HUES6 (cell line): Measurements from ENCODE around the gene AMN1.
"Not testable (repeated sequence)": the region's sequence is repeated elsewhere in the genome, so short reads cannot be mapped to it uniquely, and the experiment has no call there.

Experiments used
- H3K27ac ChIP-seq: 2 replicates; pipeline ENCODE4 v1.7.0; 2013; ENCODE audit warnings: low read depth, mild to moderate bottlenecking, low read length, inconsistent platforms
- H3K27me3 ChIP-seq: 2 replicates; pipeline ENCODE4 v1.6.1; 2013; ENCODE audit warnings: low read length; ENCODE audit not compliant: control insufficient read depth, insufficient read depth
- H3K36me3 ChIP-seq: 2 replicates; pipeline ENCODE4 v1.6.1; 2013; ENCODE audit warnings: low read length; ENCODE audit not compliant: control insufficient read depth, insufficient read depth
- H3K4me1 ChIP-seq: 2 replicates; pipeline ENCODE4 v1.6.1; 2013; ENCODE audit warnings: low read length; ENCODE audit not compliant: control insufficient read depth, insufficient read depth
- H3K4me3 ChIP-seq: 2 replicates; pipeline ENCODE4 v1.5.1; 2013; ENCODE audit warnings: low read depth, low read length
- H3K9ac ChIP-seq: one replicate; pipeline ENCODE4 v1.6.1; 2013; ENCODE audit warnings: mild to moderate bottlenecking, low read length
- H3K9me3 ChIP-seq: 2 replicates; pipeline ENCODE4 v1.6.1; 2013; ENCODE audit warnings: low read depth, low read length; ENCODE audit not compliant: control insufficient read depth, insufficient read depth

The AMN1 gene

DNA sequence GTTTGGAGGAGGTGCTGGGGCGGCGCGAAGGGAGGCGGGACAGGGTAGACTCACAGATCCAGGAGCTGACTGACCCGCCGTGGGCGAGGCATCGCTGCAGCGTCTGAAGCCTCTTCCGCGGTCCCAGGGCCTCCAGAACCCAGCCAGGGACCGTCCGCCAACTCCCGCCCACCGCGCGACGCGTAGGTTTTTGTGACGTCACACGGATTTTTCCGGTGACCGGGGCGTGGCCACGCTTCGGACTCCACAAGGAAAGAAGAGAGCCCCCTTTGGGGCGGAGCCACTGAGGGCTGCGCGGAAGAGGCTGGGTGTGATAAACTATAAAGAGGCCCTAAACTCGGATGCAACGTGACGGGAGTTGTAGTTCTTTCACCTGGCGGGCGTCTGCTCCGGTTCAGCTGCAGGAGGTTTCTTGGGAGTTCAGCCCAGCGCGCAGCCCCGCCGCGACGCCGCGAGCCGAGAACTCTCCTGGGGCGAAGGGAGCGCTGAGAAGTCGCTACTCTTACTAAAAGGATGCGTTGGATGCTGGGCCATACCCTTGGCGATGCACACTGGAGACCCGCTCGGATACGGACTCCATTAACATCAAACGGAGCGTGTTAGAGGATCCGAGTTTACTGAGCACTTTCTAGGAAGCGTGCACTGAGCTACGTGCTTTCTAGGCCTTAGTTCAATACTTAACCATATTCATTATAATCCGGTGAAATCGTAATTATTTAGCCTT, at the start of gene AMN1:
Gene AMN1, minus strand, starts transcription at position 105 of the 724 bp plus-strand sequence. Its CDS starts 13 bp downstream, at position 92.
- peak within 1 kb of the TSS; percentile 77; the same call in 1 of the 2 replicates for H3K27ac ChIP-seq
- no peaks in the 10 kb centered on the region for H3K27me3 ChIP-seq
- peak within 1 kb of the TSS; percentile 83 for H3K9ac ChIP-seq
- peak within 1 kb of the TSS; percentile 76 for H3K4me3 ChIP-seq
- H3K4me1 ChIP-seq, result peaks cover 23% of the 10 kb centered on the region
- peaks cover 12% of the 10 kb centered on the region; the same call in 1 of the 2 replicates for H3K9me3 ChIP-seq
- H3K36me3 ChIP-seq, result no peaks in the 10 kb centered on the region

DNA sequence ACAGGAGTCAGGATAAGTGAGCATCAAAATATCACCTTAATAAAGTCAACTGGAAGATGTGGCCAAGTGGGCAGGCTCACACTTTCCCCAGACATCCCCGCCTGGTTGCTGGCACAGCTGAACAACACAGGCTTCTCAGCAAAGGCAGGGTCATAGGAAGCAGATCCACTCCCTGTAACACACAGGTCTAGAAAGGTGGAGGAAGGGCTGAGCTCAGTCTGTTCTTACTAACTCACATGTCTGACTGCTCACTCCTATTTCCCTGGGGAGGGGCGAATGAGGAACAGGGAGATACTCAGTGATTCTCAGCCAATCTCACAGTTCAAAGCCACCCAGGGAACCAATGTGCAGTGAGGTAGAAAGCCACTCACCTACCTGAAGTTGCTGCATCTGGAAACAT, 45.0 kb upstream of the AMN1 start:
- H3K4me3 ChIP-seq, result no peak overlapping the region
- H3K9me3 ChIP-seq, result peaks cover 3% of the 10 kb centered on the region; the same call in 1 of the 2 replicates
- H3K9ac ChIP-seq, result no peak overlapping the region
- no peaks in the 10 kb centered on the region for H3K27me3 ChIP-seq
- H3K36me3 ChIP-seq, result no peaks in the 10 kb centered on the region
- H3K4me1 ChIP-seq, result peaks cover 11% of the 10 kb centered on the region
- no peak overlapping the region for H3K27ac ChIP-seq

DNA sequence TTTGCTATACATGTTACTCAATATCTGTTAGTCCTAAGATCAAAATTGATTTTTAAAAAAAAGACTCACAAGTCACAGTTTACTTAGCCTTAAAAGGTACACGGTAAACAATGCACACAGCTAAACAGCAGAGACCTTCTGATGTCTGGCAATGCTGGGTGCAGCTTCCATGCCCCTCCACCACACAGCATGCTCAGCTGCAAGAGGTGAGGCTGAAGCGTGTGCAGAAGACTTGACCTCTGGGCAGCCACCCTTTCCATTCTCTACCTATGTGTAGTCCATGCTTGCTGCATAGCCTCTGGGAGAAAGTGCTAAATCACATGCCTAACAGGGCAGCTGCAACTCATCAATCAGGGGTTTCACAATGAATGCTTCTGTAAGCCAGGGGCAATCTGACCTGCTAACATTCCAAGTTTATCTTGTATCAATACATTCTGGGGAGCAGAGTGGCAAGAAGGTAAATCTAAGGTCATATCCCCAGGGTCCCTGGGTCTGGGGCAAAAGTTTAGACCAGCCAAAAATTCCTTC, 44.5 kb upstream of the AMN1 start:
- H3K27me3 ChIP-seq, result no peaks in the 10 kb centered on the region
- no peak overlapping the region for H3K9ac ChIP-seq
- H3K36me3 ChIP-seq, result no peaks in the 10 kb centered on the region
- H3K9me3 ChIP-seq, result peaks cover 6% of the 10 kb centered on the region; the same call in 1 of the 2 replicates
- no peak overlapping the region for H3K4me3 ChIP-seq
- H3K27ac ChIP-seq, result no peak overlapping the region
- peaks cover 11% of the 10 kb centered on the region for H3K4me1 ChIP-seq

DNA sequence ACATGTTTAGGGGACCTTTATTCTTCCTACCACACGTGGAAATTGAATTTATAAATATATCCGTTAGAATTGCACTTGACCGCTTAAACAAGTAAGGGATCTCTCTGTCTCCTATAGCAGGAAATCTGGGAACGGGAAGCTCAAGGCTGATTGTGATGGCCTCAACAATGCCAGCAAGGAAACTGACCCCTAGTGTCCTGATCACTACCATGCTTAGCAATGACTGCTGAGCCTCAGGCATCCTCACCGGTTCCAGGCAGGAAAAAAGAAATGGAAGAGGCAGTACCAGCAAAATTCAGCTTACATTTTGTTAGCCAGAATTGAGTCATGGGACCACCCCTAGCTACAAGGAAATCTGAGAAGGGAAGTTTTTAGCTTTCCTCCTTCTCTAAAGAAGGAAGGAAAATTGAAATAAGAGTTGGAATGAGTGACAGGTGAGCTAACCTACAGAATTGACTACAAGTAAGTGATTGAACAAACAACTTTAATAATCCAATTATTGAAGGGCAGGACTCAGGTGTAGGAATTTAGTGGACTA, 43.9 kb upstream of the AMN1 start:
- Histone ChIP-seq H3K4me1 (peaks cover 11% of the 10 kb centered on the region), H3K27me3 (no peaks in the 10 kb centered on the region), H3K27ac (no peak overlapping the region), H3K36me3 (no peaks in the 10 kb centered on the region), H3K4me3 (no peak overlapping the region), H3K9me3 (peaks cover 6% of the 10 kb centered on the region; the same call in 1 of the 2 replicates), H3K9ac (no peak overlapping the region)

DNA sequence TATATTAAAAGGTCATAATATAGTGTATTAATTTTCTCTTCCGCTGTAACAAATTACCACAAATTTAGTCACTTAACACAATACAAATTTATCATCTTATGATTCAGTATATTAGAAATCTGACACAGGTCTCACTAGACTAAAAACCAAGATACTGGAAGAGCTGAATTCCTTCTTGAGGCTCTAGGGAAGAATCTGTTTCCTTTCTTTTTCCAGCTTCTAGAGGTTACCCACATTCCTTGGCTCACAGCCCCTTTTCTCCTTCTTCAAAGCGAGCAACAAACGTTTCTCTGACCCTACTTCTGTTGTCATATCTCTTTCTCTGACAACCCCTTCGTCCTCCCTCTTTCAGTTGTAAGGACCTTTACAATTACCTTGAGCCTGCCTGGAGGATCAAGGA, 43.4 kb upstream of the AMN1 start:
- H3K27ac ChIP-seq, result no peak overlapping the region
- H3K4me3 ChIP-seq, result no peak overlapping the region
- H3K9me3 ChIP-seq, result peaks cover 6% of the 10 kb centered on the region; the same call in 1 of the 2 replicates
- no peak overlapping the region for H3K9ac ChIP-seq
- peaks cover 11% of the 10 kb centered on the region for H3K4me1 ChIP-seq
- no peaks in the 10 kb centered on the region for H3K27me3 ChIP-seq
- H3K36me3 ChIP-seq, result no peaks in the 10 kb centered on the region

DNA sequence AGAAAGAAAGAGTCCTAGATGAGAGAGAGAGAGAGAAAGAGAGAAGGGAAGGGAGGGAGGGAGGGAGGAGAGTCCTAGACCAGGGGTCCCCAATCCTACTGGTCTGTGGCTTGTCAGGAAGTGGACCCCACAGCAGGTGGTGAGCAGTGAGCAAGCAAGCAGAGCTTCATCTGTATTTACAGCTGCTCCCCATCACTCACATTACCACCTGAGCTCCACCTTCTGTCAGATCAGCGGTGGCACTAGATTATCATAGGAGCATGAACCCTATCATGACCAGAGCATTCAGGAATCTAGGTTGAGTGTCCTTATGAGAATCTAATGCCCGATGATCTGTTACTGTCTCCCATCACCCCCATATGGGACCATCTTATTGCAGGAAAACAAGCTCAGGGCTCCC, 39.2 kb upstream of the AMN1 start:
- H3K4me3 ChIP-seq, result no peak overlapping the region
- H3K4me1 ChIP-seq, result peaks cover 3% of the 10 kb centered on the region; the same call in 1 of the 2 replicates
- no peaks in the 10 kb centered on the region for H3K36me3 ChIP-seq
- no peak overlapping the region for H3K9ac ChIP-seq
- H3K27ac ChIP-seq, result no peak overlapping the region
- peaks cover 9% of the 10 kb centered on the region; the same call in 1 of the 2 replicates for H3K9me3 ChIP-seq
- H3K27me3 ChIP-seq, result no peaks in the 10 kb centered on the region

DNA sequence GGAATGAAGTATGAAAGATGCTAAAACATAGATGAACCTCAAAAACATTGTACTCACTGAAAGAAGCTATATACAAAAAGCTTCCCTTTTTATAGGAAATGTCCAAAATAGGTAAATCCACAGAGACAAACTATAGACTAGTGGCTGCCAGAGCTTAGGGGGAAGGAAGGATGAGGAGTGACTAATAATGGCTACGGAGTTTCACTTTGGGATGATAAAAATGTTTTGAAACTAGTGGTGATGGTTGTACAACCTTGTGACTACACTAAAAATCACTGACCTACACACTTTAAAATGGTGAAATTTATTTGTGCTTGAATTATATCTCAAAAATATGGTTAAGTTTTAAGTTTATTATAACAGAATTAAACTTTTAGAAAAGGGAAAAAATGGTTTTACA, 37.1 kb upstream of the AMN1 start:
- H3K27me3 ChIP-seq, result no peaks in the 10 kb centered on the region
- H3K9me3 ChIP-seq, result peaks cover 5% of the 10 kb centered on the region; the same call in 1 of the 2 replicates
- H3K36me3 ChIP-seq, result no peaks in the 10 kb centered on the region
- no peak overlapping the region for H3K9ac ChIP-seq
- no peak overlapping the region for H3K4me3 ChIP-seq
- H3K4me1 ChIP-seq, result no peaks in the 10 kb centered on the region
- H3K27ac ChIP-seq, result no peak overlapping the region

DNA sequence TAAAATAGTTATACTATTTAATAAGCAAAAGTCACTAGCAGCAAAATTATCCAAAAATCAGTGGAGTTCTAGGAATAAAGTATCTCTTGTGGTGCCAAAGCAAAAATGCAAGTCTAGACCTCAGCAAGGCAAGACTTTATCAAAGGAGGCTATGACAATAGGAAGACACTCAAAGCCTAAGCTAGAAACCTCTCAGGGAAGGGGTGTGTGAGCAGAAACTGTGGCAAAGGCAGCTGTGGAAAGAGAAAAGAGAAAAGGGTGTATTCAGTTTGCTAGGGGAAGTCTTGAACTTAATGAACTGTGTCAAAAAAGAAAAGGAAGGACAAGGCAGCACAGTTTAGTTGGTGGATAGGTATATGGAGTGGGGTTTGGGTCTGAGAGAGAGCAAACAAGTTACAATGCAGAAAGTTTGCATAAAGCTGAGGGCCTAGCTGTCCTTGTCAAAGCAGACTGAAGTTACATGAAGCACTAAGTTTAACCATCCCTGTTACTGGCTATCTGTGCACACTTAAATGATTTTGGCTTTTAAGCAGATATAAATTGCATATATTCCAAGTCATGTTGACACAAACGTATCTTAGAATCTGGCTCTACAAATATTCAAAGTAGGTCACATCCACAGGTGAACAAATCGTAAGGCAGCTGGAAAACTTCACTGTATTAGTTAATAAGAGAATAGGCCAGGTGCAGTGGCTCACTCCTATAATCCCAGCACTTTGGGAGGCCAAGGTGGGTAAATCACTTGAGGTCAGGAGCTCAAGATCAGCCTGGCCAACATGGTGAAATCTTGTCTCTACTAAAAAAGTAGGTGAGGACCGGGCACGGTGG, 31.0 kb upstream of the AMN1 start:
- H3K4me1 ChIP-seq, result no peaks in the 10 kb centered on the region
- no peak overlapping the region for H3K9ac ChIP-seq

DNA sequence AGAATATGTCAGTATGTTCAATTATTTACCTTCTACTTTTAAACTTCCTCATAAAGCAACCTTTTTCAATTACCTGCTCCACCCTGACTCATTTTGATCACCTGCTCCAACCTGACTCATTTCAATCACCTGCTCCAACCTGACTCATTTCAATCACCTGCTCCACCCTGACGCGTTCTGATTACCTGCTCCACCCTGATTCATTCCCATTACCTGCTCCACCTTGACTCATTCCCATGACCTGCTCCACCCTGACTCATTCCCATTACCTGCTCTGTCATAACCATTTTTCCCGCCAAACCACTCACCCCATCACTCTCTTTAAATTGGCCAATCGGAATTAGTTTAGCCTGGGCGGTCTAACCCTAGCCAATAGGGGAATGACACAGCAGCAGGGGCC, 29.5 kb upstream of the AMN1 start:
- H3K4me1 ChIP-seq, H3K4me3 ChIP-seq, H3K27ac ChIP-seq, H3K27me3 ChIP-seq, H3K36me3 ChIP-seq, H3K9ac ChIP-seq, H3K9me3 ChIP-seq: not testable (repeated sequence)

More for the DNA sequence above, 31.0 kb upstream of the AMN1 start:
- no peak overlapping the region for H3K27ac ChIP-seq
- H3K9me3 ChIP-seq, result peaks cover 3% of the 10 kb centered on the region; the same call in 1 of the 2 replicates
- no peaks in the 10 kb centered on the region for H3K36me3 ChIP-seq
- no peak overlapping the region for H3K4me3 ChIP-seq
- no peaks in the 10 kb centered on the region for H3K27me3 ChIP-seq

DNA sequence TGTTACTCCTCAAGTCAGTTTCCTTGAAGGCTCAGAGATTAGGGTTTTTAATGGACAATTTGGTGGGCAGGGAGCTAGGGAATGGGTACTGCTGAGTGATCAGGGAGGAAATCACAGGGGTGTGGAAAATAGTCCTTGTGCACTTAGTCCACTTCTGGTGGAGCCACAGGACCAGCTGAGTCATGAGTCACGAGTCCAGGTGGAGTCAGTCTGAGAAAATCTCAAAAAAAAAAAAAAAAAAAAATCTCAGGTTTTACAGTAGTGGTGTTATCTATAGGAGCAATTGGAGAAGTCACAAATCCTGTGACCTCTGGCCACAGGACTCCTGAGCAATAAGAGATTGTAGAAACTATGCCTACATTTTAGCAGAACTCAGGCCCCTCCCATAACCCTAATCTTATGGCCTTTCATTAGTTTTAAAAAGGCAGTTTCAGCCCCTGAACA, 28.2 kb upstream of the AMN1 start:
- no peak overlapping the region for H3K27ac ChIP-seq
- H3K36me3 ChIP-seq, result no peaks in the 10 kb centered on the region
- no peak overlapping the region for H3K4me3 ChIP-seq
- H3K4me1 ChIP-seq, result peaks cover 3% of the 10 kb centered on the region
- no peaks in the 10 kb centered on the region for H3K9me3 ChIP-seq
- H3K27me3 ChIP-seq, result no peaks in the 10 kb centered on the region
- no peak overlapping the region for H3K9ac ChIP-seq
